ENCODE measurements around the gene RCOR3.

DNA sequence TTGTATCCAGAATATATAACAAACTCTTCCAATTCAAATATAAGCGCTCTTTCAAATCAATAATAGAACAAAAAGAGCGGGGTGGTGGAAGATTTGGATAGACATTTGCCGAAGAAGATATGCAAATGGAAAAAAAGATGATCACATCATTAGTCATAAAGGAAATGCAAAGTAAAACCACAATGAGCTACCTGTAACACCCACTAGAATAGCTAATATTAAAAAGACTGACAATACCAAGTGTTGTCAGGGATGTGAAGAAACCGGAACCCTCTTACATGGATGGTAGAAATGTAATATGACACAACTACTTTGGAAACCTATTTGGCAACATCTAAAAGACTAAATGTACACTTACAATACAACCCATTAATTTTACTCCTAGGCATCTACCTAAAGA lies 61.8 kb downstream of the RCOR3 start:
- TF ChIP-seq, protein P1, sequence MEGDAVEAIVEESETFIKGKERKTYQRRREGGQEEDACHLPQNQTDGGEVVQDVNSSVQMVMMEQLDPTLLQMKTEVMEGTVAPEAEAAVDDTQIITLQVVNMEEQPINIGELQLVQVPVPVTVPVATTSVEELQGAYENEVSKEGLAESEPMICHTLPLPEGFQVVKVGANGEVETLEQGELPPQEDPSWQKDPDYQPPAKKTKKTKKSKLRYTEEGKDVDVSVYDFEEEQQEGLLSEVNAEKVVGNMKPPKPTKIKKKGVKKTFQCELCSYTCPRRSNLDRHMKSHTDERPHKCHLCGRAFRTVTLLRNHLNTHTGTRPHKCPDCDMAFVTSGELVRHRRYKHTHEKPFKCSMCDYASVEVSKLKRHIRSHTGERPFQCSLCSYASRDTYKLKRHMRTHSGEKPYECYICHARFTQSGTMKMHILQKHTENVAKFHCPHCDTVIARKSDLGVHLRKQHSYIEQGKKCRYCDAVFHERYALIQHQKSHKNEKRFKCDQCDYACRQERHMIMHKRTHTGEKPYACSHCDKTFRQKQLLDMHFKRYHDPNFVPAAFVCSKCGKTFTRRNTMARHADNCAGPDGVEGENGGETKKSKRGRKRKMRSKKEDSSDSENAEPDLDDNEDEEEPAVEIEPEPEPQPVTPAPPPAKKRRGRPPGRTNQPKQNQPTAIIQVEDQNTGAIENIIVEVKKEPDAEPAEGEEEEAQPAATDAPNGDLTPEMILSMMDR (IDR thresholded peaks at IDR 0.05): no peak
- TF ChIP-seq EP300 (IDR thresholded peaks at IDR 0.05): no peak

Measured in tibial nerve (tissue), 4 donors.